Measurements from ENCODE around the gene FMN1.
"Not testable (repeated sequence)": the region's sequence is repeated elsewhere in the genome, so short reads cannot be mapped to it uniquely, and the experiment has no call there.

Gene FMN1

GRCh38 chr15:32983679-32984078, 210.8 kb downstream of the FMN1 start:
- DNase-seq (ENCODE audit: low read depth in 1 of 2, low spot score in 1 of 2) = no peak

- no peak for DNase-seq (ENCODE audit: low read depth in 1 of 2, low spot score in 1 of 2)
Observed at GRCh38 chr15:32982001-32982400, 212.5 kb downstream of the FMN1 start.

DNA sequence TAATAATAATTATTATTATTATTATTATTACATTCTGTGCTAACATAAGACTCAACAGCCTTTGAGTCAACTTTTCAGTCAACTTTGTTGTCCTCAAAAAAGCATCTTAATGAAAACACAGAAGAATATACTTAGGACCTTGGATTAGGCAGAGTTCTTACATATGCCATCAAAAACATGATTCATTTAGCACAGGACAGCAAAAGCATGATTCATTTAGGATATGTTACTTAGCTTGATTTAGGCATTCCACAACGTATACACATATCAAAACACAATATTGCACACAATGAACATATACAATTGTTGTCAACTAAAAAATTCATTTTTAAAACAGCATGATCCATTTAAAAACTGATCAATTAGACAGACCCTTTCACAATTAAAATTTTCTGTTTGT, 213.0 kb downstream of the FMN1 start:
- no peak for DNase-seq (ENCODE audit: low read depth in 1 of 2, low spot score in 1 of 2)

- no peak for DNase-seq (ENCODE audit: low read depth in 1 of 2, low spot score in 1 of 2)
Observed at GRCh38 chr15:32979710-32980109, 214.8 kb downstream of the FMN1 start.

- no peak for DNase-seq (ENCODE audit: low read depth in 1 of 2, low spot score in 1 of 2)
Observed at GRCh38 chr15:32977506-32977905, 217.0 kb downstream of the FMN1 start.

DNA sequence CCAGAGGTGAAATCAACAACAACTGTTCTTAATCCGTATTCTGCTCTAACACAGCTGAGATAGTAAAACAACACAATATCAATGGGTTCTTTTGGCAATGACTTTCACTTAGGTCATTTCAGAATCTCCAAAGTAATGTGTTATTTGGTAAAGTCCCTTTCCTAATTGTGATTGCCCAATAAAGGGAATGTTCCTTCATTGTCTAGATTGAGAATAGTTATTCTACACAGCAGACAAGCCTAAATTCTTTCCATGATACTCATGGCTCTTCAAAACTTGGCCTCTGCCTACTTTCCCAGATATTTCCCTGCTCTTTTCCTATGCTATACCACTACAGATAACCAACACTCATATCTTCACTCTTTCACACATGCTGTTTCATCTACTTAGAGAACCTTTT, 219.8 kb downstream of the FMN1 start:
- no peak for DNase-seq (ENCODE audit: low read depth in 1 of 2, low spot score in 1 of 2)

DNA sequence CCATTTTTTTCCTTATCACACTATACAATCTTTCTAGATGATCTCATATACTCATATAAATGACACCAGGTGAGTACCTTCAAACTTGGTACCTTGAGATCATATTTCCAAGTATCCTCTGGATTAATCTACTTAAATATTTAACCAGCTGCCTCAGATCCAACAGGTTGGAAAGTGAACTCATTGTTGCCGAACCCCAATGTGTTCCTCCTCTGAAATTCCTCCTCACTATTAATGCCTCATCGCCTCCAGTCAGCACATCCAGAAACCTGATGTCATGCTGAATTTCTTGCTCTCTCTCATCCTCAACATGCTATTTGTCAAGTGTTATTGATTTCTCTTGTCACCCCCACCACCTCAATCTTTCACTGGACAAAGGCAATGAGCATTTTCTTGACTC, 221.8 kb downstream of the FMN1 start:
- no peak for DNase-seq (ENCODE audit: low read depth in 1 of 2, low spot score in 1 of 2)

DNA sequence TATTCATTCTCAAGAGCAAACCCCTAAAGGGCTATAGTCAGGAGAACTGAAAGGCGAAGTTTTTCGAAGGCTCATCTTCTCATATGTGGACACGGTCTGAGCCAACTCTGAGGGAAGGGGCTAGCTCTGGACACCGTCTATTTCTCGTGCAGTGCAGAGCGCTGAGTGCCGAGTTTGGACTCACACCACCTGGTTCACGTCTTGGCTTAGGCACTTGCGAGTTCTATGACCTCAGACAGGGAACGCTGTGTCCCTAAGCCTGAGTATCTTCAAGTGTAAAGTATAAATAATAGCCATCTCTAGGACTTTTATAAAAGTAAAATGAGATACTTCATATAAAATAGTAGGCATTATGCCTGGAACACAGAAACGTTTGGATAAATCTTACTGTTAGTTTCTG, 223.7 kb downstream of the FMN1 start:
- DNase-seq (ENCODE audit: low read depth in 1 of 2, low spot score in 1 of 2) = no peak

GRCh38 chr15:32967521-32967920, 227.0 kb downstream of the FMN1 start:
- no peak for DNase-seq (ENCODE audit: low read depth in 1 of 2, low spot score in 1 of 2)

DNA sequence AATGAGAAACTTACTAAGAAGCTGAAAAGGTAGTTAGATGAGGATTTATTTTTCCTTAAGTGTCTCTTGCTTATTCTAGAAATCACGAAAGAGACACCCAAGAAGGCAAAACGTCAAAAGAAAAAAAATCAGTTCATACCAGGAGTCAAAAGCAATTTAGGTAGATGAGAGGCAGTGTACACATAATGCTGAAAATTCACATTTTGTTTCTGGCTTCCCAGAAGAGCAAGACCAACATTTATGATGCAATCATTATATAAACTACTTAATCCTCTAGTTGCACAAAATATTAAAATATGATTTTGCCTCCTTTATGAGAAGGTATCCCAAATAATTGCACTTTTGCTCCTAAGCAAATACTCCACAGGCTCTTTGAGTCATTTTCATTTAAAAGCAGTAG, 228.0 kb downstream of the FMN1 start:
- no peak for DNase-seq (ENCODE audit: low read depth in 1 of 2, low spot score in 1 of 2)

- DNase-seq (ENCODE audit: low read depth in 1 of 2, low spot score in 1 of 2) = no peak
Observed at GRCh38 chr15:32965897-32966296, 228.6 kb downstream of the FMN1 start.

DNA sequence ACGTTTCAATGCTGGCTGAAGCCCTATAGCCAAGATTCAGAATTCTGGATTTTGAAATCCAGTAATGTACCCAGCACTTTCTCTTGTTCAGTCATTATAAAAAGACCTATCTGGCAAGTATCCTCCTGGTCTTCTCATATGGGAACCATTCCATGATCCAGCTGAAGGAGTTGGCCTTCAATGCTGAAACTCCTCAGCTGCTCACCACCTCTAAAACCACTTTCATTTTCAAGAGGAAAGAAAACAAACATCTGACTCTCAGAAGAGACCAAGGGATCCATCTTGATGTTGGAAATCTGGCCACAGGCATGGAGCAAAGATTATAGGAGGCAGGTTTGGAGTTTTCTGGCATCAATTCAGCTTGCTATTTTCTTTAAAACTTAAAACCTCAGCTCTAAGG, 235.4 kb downstream of the FMN1 start:
- no peak for DNase-seq (ENCODE audit: low read depth in 1 of 2, low spot score in 1 of 2)

DNA sequence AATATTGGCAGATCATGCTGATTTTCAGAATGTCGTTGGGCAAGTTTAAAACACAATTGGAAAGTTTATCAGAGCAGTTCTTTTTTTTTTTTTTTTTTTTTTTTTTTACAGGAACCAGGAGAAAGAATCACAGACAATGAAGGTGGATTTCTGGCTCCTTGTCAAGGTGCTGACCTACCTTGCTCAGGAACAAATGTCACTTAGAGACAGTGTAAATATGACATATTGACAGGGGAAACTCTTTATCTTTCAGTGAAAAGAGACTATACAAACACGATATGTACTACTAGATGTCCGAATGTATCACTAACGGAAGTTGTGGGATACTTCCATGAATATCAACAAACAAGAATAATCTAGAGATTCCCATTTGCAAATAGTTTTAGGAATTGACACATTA, 237.3 kb downstream of the FMN1 start:
- no peak for DNase-seq (ENCODE audit: low read depth in 1 of 2, low spot score in 1 of 2)

DNA sequence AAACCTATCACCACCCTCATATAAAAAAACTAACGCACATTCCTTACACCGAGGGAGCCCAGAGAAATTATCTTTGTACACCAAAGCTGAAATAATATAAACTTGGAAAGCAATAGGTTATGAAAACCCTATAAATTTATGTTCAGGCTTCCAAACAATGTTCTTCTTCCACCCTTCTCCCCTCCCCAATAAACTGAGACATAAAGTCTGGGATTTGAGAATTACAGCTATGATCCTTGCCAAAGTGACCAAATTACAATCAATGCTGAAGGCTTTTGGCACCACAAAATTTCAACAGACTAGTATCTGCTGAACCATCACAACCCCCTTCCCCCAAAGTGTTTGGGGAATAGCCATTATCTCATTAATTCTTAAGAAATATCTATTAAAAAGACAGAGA, 237.8 kb downstream of the FMN1 start:
- DNase-seq (ENCODE audit: low read depth in 1 of 2, low spot score in 1 of 2) = no peak

- no peak for DNase-seq (ENCODE audit: low read depth in 1 of 2, low spot score in 1 of 2)
Observed at GRCh38 chr15:32956006-32956405, 238.5 kb downstream of the FMN1 start.

DNA sequence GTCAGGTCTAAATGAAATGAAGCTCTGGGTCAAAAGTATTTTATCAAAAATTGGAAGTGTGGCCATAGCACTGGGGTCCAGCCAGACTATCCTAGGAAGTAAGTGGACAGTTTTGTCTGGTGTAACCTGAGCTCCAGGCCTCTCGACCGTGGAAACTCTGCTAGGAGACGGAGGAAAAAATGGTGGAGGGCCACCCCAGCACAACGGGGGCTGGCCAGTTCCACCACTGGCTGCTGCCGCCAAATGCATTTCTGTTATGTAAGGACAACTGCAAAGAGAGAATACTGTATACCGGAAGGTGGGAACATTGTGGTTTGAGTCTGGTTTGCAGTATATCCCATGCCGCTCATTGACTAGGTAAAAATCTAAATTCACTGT, 241.0 kb downstream of the FMN1 start:
- DNase-seq (ENCODE audit: low read depth in 1 of 2, low spot score in 1 of 2) = no peak

DNA sequence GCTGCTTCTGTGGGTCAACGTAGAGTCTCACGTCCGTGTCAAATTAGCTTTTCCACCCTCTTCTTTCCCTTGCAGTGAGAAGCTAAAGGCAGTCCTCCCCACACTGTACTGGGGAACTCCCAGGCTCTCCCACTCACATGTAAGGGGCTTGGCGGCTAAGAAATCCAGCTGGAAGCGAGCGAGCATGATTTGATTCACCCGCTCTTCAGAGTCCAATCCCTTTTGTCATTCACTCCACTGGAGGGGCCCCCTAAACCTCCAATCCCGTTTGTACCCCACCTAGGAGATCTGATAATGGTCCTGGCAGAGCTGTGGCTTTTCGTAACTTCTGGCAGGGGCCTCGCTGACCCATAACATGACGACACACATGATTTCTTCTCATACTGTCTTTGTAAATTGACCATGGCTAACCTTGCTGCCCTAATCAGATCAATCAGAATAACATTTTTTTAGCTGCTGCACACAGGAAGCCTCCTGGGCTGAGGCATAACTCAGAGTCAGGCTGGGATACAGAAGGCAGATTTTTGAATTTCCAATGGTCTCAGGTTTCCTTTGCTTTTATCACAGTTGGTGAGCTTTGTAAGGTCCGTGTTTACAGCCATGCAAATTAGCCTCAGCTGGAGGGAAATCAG, 241.5 kb downstream of the FMN1 start:
- DNase-seq (ENCODE audit: low read depth in 1 of 2, low spot score in 1 of 2) = no peak

DNA sequence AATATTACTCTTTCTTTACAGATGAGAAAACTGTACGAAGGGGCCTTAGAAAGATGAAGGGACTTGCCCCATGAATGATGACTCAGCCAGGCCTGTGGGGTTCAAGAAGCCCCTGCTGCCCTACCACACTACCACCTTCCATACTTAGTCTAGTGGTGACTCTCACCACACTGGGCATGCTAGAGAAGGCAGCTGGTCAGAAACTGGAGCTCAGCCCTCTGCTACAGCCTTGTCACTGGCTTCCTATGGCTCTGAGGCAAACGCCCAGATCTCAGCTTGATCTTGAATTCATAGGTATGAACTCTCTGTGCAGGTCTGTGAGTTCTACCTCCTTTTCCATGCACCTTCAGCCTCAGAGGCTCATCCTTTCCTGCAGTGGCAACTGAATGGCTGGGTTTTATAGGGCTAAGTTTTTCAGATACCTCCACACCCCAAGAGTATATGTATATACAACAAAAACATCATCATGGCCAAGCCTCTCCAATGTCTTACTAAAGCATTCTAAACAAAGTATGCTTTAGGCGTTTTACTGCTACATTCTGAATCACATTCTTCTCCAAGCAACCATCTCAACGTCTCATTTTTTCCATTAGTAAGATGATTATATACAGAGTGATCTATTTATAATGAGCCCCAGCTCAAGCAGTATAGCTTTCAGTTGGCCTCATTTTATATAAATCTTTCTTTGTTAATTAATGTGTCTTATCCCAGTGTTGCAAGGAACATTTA, 242.6 kb downstream of the FMN1 start:
- no peak for DNase-seq (ENCODE audit: low read depth in 1 of 2, low spot score in 1 of 2)

DNA sequence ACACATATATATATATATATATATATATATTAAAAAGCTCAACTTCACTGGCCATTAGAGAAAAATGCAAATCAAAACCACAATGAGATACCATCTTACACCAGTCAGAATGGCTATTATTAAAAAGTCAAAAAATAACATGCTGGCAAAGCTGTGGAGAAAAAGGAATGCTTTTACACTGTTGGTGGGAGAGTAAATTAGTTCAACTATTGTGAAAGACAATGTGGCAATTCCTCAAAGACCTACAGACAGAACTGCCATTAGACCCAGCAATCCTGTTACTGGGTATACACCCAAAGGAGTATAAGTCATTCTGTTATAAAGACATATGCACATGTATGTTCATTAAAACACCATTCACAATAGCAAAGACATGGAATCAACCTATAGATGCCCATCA, 244.5 kb downstream of the FMN1 start:
- DNase-seq (ENCODE audit: low read depth in 1 of 2, low spot score in 1 of 2) = not testable (repeated sequence)

DNA sequence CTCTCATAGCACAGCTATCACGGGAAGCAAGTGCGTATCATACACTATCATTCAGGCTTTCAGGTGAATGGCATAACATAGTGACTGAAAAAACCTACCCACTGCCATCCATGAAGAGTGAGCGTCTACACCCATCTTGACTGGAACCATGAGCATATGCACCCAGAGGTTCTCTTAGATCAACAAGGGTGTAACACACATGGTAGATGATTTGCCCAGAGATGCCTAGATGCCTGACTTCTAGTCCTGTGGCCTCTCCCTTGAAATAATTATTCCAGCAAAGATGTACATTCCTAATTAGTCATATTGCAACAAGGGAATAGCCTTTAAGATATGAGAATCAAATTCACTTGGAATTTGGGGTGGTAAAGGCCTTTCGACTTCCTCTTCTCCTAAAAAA, 248.3 kb downstream of the FMN1 start:
- no peak for DNase-seq (ENCODE audit: low read depth in 1 of 2, low spot score in 1 of 2)

GRCh38 chr15:32944431-32944830, 250.1 kb downstream of the FMN1 start:
- DNase-seq (ENCODE audit: low read depth in 1 of 2, low spot score in 1 of 2) = no peak

- DNase-seq (ENCODE audit: low read depth in 1 of 2, low spot score in 1 of 2) = no peak
Observed at GRCh38 chr15:32943711-32944110, 250.8 kb downstream of the FMN1 start.

DNA sequence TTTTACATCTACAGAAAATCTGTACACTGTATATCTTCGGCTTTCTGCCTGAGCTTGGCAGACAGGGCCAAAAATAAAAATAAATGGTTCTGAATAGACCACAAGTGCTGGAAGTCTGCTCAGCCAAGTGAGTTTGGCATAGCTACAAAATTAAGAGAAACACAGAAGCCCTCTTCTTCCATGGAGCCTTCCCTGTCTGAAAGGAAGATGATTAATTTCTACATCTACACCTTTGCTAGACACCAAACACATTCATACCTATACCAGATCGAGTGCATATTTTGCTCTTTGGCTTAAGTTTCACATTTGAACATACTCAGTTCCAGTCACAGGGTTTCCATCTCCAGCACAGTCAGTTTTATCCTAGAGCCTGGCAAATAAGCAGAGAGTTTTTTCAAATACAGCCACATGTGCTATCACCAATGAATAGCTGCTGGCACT, 252.1 kb downstream of the FMN1 start:
- no peak for DNase-seq (ENCODE audit: low read depth in 1 of 2, low spot score in 1 of 2)
